GM23338 (cell line): ENCODE measurements around the gene NSG2. TPM values are rescaled to one million over a fixed set of nuclear protein-coding genes. Genes with fewer than 3 reads are reported as not detected.

Source experiments
- ATAC-seq: fragments of 200-7000 bp; cut with Tn5 transposase; 3 replicates; pipeline ENCODE4 v1.9.1; 2020
- DNase-seq: peaks from one replicate; pipeline ENCODE4 v3.0.0-alpha.2; 2015; ENCODE audit warnings: low spot score
- H2AFZ ChIP-seq: fragments of 200-600 bp; sonication (generic); 2 replicates; pipeline ENCODE4 v1.8.0; 2016; ENCODE audit warnings: antibody characterized with exemption, mild to moderate bottlenecking, moderate library complexity
- H3F3A ChIP-seq: fragments of 200-600 bp; sonication (generic); replicated peaks from 2 replicates; pipeline ENCODE4 v1.8.0; 2017; ENCODE audit warnings: antibody characterized with exemption, mixed run types, low read depth
- H3K27ac ChIP-seq: fragments of 200-600 bp; sonication (generic); 2 replicates; pipeline ENCODE4 v1.6.1; 2016; ENCODE audit warnings: low read depth
- H3K27me3 ChIP-seq: fragments of 200-600 bp; sonication (generic); 2 replicates; pipeline ENCODE4 v1.8.0; 2016; ENCODE audit warnings: mild to moderate bottlenecking, mixed run types, moderate library complexity; ENCODE audit not compliant: insufficient read depth
- H3K36me3 ChIP-seq: fragments of 200-600 bp; sonication (generic); 2 replicates; pipeline ENCODE4 v1.8.0; 2016; ENCODE audit warnings: mild to moderate bottlenecking; ENCODE audit not compliant: insufficient read depth
- H3K4me1 ChIP-seq: fragments of 200-600 bp; sonication (generic); 2 replicates; pipeline ENCODE4 v1.8.0; 2016; ENCODE audit warnings: mild to moderate bottlenecking, moderate library complexity; ENCODE audit not compliant: insufficient read depth
- H3K4me2 ChIP-seq: fragments of 200-600 bp; sonication (generic); 2 replicates; pipeline ENCODE4 v1.7.1; 2017; ENCODE audit warnings: mixed run types
- H3K4me3 ChIP-seq: fragments of 200-600 bp; sonication (generic); 2 replicates; pipeline ENCODE4 v1.6.1; 2016; ENCODE audit warnings: mixed run types
- H3K79me2 ChIP-seq: fragments of 200-600 bp; sonication (generic); replicated peaks from 2 replicates; pipeline ENCODE4 v1.8.0; 2017; ENCODE audit warnings: mild to moderate bottlenecking; ENCODE audit not compliant: insufficient read depth
- H3K9me2 ChIP-seq: fragments of 200-600 bp; sonication (generic); 2 replicates; pipeline ENCODE4 v1.8.0; 2017; ENCODE audit not compliant: insufficient read depth
- H4K20me1 ChIP-seq: fragments of 200-600 bp; sonication (generic); replicated peaks from 2 replicates; pipeline ENCODE4 v1.8.0; 2017; ENCODE audit warnings: mild to moderate bottlenecking; ENCODE audit not compliant: insufficient read depth
- H3K27ac Mint-ChIP-seq: 2 replicates; pipeline ENCODE4 v1.8.0; 2020; ENCODE audit warnings: inconsistent platforms, mild to moderate bottlenecking, moderate library complexity, mixed read lengths
- H3K27me3 Mint-ChIP-seq: 3 replicates; pipeline ENCODE4 v1.8.0; 2022; ENCODE audit warnings: low read depth, mild to moderate bottlenecking, moderate library complexity, mixed read lengths, inconsistent platforms; ENCODE audit not compliant: insufficient read depth, poor library complexity
- H3K36me3 Mint-ChIP-seq: 3 replicates; pipeline ENCODE4 v1.8.0; 2021; ENCODE audit warnings: low read depth, mild to moderate bottlenecking, inconsistent platforms, moderate library complexity, mixed read lengths
- H3K4me1 Mint-ChIP-seq: 3 replicates; pipeline ENCODE4 v1.8.0; 2020; ENCODE audit warnings: mild to moderate bottlenecking, inconsistent platforms, mixed read lengths
- H3K4me3 Mint-ChIP-seq: 3 replicates; pipeline ENCODE4 v1.8.0; 2021; ENCODE audit warnings: moderate library complexity, mild to moderate bottlenecking, inconsistent platforms, mixed read lengths
- H3K9me3 Mint-ChIP-seq: 3 replicates; pipeline ENCODE4 v1.8.0; 2020; ENCODE audit warnings: moderate library complexity, mild to moderate bottlenecking, inconsistent platforms, mixed read lengths
- CREB1 ChIP-seq: fragments of 250-450 bp; sonication (Bioruptor Pico); IDR thresholded peaks from 2 replicates; pipeline ENCODE4 v1.5.0; 2020; ENCODE audit warnings: low read depth, mild to moderate bottlenecking, moderate library complexity
- ETS1 ChIP-seq: IDR thresholded peaks from 2 replicates; pipeline ENCODE4 v1.6.1; 2016; ENCODE audit warnings: antibody characterized with exemption
- EZH2 ChIP-seq: fragments of 200-600 bp; sonication (generic); IDR thresholded peaks from one replicate; pipeline ENCODE4 v1.8.0; 2017; ENCODE audit warnings: antibody characterized with exemption, mild to moderate bottlenecking, low read depth; ENCODE audit not compliant: unreplicated experiment
- EZH2phosphoT487 ChIP-seq: fragments of 200-600 bp; sonication (generic); IDR thresholded peaks from one replicate; pipeline ENCODE4 v1.8.1; 2018; ENCODE audit warnings: antibody characterized with exemption; ENCODE audit not compliant: unreplicated experiment
- JUNB ChIP-seq: IDR thresholded peaks from one replicate; pipeline ENCODE4 v1.6.1; 2016; ENCODE audit warnings: antibody characterized with exemption; ENCODE audit not compliant: unreplicated experiment
- NANOG ChIP-seq: IDR thresholded peaks from 2 replicates; pipeline ENCODE4 v1.6.1; 2016; ENCODE audit warnings: antibody characterized with exemption, borderline replicate concordance
- POLR2AphosphoS5 ChIP-seq: IDR thresholded peaks from 2 replicates; pipeline ENCODE4 v1.6.1; 2016; ENCODE audit warnings: antibody characterized with exemption, low read depth
- STAT1 ChIP-seq: IDR thresholded peaks from one replicate; pipeline ENCODE4 v1.6.1; 2016; ENCODE audit warnings: antibody characterized with exemption; ENCODE audit not compliant: unreplicated experiment
- ZNF114 ChIP-seq: fragments of 250-450 bp; sonication (Bioruptor Pico); IDR thresholded peaks from 2 replicates; pipeline ENCODE4 v1.5.0; 2020; ENCODE audit warnings: mild to moderate bottlenecking, moderate library complexity
- ZNF331 ChIP-seq: fragments of 250-450 bp; sonication (Bioruptor Pico); IDR thresholded peaks from 2 replicates; pipeline ENCODE4 v1.5.0; 2020; ENCODE audit warnings: low read depth, mild to moderate bottlenecking, moderate library complexity
- polyA plus RNA-seq: library from polyadenylated mRNA; unstranded; fragments of >200 nt; fragmentation: Nextera tagmentation; extraction: Ambion mirVana; gene quantifications from 2 replicates; pipeline ENCODE4 v1.2.1, GENCODE V29; 2016
- total RNA-seq: library from RNA; depleted of rRNA; stranded (reverse); fragments of >200 nt; shearing (Covaris generic); gene quantifications from 2 replicates; pipeline ENCODE4 v1.2.3, GENCODE V29; 2014
- TF ChIP-seq, protein P1 (sequence below): IDR thresholded peaks from one replicate; pipeline ENCODE4 v1.6.1; 2018; ENCODE audit warnings: antibody characterized with exemption; ENCODE audit not compliant: unreplicated experiment
- TF ChIP-seq, protein P2 (sequence below), 2 experiments: fragments of 200-600 bp in 1 of 2; sonication (generic) in 1 of 2; conservative IDR thresholded peaks; 2 replicates each; pipeline versions ENCODE4 v1.5.1 to v1.6.1; 2016 to 2017; ENCODE audit warnings: antibody characterized with exemption in 2 of 2, low read depth in 2 of 2, mild to moderate bottlenecking in 2 of 2, moderate library complexity in 1 of 2
- TF ChIP-seq, protein P3 (sequence below): fragments of 250-450 bp; sonication (Bioruptor Pico); IDR thresholded peaks from 2 replicates; pipeline ENCODE4 v1.5.0; 2020; ENCODE audit warnings: mild to moderate bottlenecking, moderate library complexity

NSG2 gene
- total and polyA plus RNA-seq, 2 experiments from 2014 or later = 0.16 TPM; not detected in 1

DNA sequence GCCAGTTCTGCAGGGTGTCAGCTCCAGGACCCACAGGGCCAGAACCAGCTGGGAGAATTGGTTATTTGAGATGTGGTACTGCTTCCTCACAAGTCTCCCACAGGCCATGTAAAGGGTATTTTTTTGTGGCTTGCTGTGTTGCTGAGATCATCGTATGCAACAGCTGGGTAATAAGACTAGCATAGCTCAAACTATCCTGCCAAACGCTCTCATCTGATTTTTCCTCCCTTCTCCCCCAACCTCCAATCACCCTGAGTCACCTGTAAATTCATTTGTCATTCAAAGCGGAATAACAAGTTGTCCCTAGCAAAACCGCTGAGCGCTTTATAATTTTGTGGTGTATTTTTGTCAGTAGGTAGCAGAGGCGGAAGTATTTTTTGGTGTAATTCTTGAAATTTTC, 63.2 kb downstream of the NSG2 start:
- Mint-ChIP-seq H3K36me3 (no peaks in the 10 kb centered on the region), H3K27ac (no peak overlapping the region; the same call in 1 of the 2 replicates), H3K9me3 (no peaks in the 10 kb centered on the region), H3K4me3 (no peak overlapping the region), H3K4me1 (peaks cover 23% of the 10 kb centered on the region), H3K27me3 (peaks cover 7% of the 10 kb centered on the region)
- Histone ChIP-seq H3K4me3 (no peak overlapping the region), H3K79me2 (no peaks in the 10 kb centered on the region), H3K27ac (no peak overlapping the region), H2AFZ (no peak overlapping the region; the same call in 1 of the 2 replicates), H3K27me3 (no peaks in the 10 kb centered on the region), H4K20me1 (no peaks in the 10 kb centered on the region), H3K4me1 (no peaks in the 10 kb centered on the region), H3K36me3 (no peaks in the 10 kb centered on the region), H3K4me2 (no peak overlapping the region), H3F3A (no peaks in the 10 kb centered on the region), H3K9me2 (peaks cover 6% of the 10 kb centered on the region; the same call in 1 of the 2 replicates)
- TF ChIP-seq EZH2 = no peak
- TF ChIP-seq, protein P1, sequence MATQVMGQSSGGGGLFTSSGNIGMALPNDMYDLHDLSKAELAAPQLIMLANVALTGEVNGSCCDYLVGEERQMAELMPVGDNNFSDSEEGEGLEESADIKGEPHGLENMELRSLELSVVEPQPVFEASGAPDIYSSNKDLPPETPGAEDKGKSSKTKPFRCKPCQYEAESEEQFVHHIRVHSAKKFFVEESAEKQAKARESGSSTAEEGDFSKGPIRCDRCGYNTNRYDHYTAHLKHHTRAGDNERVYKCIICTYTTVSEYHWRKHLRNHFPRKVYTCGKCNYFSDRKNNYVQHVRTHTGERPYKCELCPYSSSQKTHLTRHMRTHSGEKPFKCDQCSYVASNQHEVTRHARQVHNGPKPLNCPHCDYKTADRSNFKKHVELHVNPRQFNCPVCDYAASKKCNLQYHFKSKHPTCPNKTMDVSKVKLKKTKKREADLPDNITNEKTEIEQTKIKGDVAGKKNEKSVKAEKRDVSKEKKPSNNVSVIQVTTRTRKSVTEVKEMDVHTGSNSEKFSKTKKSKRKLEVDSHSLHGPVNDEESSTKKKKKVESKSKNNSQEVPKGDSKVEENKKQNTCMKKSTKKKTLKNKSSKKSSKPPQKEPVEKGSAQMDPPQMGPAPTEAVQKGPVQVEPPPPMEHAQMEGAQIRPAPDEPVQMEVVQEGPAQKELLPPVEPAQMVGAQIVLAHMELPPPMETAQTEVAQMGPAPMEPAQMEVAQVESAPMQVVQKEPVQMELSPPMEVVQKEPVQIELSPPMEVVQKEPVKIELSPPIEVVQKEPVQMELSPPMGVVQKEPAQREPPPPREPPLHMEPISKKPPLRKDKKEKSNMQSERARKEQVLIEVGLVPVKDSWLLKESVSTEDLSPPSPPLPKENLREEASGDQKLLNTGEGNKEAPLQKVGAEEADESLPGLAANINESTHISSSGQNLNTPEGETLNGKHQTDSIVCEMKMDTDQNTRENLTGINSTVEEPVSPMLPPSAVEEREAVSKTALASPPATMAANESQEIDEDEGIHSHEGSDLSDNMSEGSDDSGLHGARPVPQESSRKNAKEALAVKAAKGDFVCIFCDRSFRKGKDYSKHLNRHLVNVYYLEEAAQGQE = no peak
- no peak for TF ChIP-seq STAT1
- TF ChIP-seq JUNB = no peak
- TF ChIP-seq POLR2AphosphoS5 = no peak
- no peak for TF ChIP-seq ZNF114 (CRISPR knock-in tag)
- no peak for TF ChIP-seq EZH2phosphoT487
- TF ChIP-seq CREB1 (CRISPR knock-in tag) = no peak
- no peak for TF ChIP-seq ETS1
- TF ChIP-seq, protein P2, sequence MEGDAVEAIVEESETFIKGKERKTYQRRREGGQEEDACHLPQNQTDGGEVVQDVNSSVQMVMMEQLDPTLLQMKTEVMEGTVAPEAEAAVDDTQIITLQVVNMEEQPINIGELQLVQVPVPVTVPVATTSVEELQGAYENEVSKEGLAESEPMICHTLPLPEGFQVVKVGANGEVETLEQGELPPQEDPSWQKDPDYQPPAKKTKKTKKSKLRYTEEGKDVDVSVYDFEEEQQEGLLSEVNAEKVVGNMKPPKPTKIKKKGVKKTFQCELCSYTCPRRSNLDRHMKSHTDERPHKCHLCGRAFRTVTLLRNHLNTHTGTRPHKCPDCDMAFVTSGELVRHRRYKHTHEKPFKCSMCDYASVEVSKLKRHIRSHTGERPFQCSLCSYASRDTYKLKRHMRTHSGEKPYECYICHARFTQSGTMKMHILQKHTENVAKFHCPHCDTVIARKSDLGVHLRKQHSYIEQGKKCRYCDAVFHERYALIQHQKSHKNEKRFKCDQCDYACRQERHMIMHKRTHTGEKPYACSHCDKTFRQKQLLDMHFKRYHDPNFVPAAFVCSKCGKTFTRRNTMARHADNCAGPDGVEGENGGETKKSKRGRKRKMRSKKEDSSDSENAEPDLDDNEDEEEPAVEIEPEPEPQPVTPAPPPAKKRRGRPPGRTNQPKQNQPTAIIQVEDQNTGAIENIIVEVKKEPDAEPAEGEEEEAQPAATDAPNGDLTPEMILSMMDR (conservative IDR thresholded peaks at IDR 0.05; ENCODE audit: low read depth in 2 of 2) = no peak
- no peak for TF ChIP-seq ZNF331
- no peak for TF ChIP-seq NANOG
- TF ChIP-seq, protein P3, sequence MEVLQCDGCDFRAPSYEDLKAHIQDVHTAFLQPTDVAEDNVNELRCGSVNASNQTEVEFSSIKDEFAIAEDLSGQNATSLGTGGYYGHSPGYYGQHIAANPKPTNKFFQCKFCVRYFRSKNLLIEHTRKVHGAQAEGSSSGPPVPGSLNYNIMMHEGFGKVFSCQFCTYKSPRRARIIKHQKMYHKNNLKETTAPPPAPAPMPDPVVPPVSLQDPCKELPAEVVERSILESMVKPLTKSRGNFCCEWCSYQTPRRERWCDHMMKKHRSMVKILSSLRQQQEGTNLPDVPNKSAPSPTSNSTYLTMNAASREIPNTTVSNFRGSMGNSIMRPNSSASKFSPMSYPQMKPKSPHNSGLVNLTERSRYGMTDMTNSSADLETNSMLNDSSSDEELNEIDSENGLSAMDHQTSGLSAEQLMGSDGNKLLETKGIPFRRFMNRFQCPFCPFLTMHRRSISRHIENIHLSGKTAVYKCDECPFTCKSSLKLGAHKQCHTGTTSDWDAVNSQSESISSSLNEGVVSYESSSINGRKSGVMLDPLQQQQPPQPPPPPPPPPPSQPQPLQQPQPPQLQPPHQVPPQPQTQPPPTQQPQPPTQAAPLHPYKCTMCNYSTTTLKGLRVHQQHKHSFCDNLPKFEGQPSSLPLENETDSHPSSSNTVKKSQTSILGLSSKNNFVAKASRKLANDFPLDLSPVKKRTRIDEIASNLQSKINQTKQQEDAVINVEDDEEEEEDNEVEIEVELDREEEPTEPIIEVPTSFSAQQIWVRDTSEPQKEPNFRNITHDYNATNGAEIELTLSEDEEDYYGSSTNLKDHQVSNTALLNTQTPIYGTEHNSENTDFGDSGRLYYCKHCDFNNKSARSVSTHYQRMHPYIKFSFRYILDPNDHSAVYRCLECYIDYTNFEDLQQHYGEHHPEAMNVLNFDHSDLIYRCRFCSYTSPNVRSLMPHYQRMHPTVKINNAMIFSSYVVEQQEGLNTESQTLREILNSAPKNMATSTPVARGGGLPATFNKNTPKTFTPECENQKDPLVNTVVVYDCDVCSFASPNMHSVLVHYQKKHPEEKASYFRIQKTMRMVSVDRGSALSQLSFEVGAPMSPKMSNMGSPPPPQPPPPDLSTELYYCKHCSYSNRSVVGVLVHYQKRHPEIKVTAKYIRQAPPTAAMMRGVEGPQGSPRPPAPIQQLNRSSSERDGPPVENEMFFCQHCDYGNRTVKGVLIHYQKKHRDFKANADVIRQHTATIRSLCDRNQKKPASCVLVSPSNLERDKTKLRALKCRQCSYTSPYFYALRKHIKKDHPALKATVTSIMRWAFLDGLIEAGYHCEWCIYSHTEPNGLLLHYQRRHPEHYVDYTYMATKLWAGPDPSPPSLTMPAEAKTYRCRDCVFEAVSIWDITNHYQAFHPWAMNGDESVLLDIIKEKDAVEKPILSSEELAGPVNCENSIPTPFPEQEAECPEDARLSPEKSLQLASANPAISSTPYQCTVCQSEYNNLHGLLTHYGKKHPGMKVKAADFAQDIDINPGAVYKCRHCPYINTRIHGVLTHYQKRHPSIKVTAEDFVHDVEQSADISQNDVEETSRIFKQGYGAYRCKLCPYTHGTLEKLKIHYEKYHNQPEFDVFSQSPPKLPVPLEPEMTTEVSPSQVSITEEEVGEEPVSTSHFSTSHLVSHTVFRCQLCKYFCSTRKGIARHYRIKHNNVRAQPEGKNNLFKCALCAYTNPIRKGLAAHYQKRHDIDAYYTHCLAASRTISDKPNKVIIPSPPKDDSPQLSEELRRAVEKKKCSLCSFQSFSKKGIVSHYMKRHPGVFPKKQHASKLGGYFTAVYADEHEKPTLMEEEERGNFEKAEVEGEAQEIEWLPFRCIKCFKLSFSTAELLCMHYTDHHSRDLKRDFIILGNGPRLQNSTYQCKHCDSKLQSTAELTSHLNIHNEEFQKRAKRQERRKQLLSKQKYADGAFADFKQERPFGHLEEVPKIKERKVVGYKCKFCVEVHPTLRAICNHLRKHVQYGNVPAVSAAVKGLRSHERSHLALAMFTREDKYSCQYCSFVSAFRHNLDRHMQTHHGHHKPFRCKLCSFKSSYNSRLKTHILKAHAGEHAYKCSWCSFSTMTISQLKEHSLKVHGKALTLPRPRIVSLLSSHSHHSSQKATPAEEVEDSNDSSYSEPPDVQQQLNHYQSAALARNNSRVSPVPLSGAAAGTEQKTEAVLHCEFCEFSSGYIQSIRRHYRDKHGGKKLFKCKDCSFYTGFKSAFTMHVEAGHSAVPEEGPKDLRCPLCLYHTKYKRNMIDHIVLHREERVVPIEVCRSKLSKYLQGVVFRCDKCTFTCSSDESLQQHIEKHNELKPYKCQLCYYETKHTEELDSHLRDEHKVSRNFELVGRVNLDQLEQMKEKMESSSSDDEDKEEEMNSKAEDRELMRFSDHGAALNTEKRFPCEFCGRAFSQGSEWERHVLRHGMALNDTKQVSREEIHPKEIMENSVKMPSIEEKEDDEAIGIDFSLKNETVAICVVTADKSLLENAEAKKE = no peak
- no peak for ATAC-seq
- no peak for DNase-seq
